Measurements from ENCODE around the gene MAML3. TPM values are rescaled to one million over a fixed set of nuclear protein-coding genes. Genes with fewer than 3 reads are reported as not detected.
A peak's percentile ranks its signal among the peaks of the same experiment; 100 is the strongest.

The MAML3 gene
- total and polyA plus RNA-seq, 2 experiments from 2014 or later, result 1.7 to 6.5 TPM

DNA sequence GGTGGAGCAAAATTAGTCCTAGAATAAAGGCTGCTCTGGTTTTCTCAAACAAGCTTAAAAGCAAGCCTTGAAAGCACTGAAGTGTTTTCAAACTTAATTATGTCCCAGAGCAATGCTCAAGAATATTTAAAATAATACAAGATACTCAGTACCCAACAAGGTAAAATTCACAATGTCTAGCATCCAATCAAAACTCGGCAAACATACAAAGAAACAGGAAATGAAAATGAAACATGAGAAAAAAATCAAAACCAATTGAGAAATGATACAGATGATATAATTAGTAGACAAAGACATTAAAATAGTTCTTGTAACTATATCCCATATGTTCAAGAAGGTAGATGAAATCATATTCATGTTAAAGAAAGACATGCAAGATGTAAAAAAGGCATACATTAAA lies 45.0 kb upstream of the MAML3 start:
- Histone ChIP-seq H3K27me3 (ENCODE audit: insufficient read depth) (no peaks in the 10 kb centered on the region), H3K36me3 (ENCODE audit: insufficient read depth) (no peaks in the 10 kb centered on the region), H3K4me3 (no peak overlapping the region), H3K79me2 (replicated peaks; ENCODE audit: insufficient read depth) (no peaks in the 10 kb centered on the region), H3K27ac (ENCODE audit: low read depth) (no peak overlapping the region), H3F3A (replicated peaks; ENCODE audit: low read depth) (no peaks in the 10 kb centered on the region), H3K9me2 (ENCODE audit: insufficient read depth) (0 out of 2 replicates have a peak, but pooled peaks cover 3% of the 10 kb centered on the region), H2AFZ (peak overlapping the region; percentile 61; the same call in 1 of the 2 replicates), H3K4me2 (no peak overlapping the region), H3K4me1 (ENCODE audit: insufficient read depth) (no peaks in the 10 kb centered on the region), H4K20me1 (replicated peaks; ENCODE audit: insufficient read depth) (no peaks in the 10 kb centered on the region)
- Mint-ChIP-seq H3K36me3 (ENCODE audit: low read depth) (no peaks in the 10 kb centered on the region), H3K4me3 (no peak overlapping the region), H3K4me1 (no peaks in the 10 kb centered on the region), H3K9me3 (no peaks in the 10 kb centered on the region; the same call in 2 of the 3 replicates), H3K27me3 (ENCODE audit: insufficient read depth, low read depth, poor library complexity) (peaks cover 4% of the 10 kb centered on the region), H3K27ac (no peak overlapping the region)
- ATAC-seq (no peak), DNase-seq (ENCODE audit: low spot score) (no peak)
- no peak for TF ChIP-seq CREB1 (CRISPR knock-in tag; IDR thresholded peaks at IDR 0.05; ENCODE audit: low read depth)
- no peak for TF ChIP-seq ZNF114 (CRISPR knock-in tag; IDR thresholded peaks at IDR 0.05)
- no peak for TF ChIP-seq JUNB (IDR thresholded peaks at IDR 0.05; ENCODE audit: unreplicated experiment)
- TF ChIP-seq, protein P1, sequence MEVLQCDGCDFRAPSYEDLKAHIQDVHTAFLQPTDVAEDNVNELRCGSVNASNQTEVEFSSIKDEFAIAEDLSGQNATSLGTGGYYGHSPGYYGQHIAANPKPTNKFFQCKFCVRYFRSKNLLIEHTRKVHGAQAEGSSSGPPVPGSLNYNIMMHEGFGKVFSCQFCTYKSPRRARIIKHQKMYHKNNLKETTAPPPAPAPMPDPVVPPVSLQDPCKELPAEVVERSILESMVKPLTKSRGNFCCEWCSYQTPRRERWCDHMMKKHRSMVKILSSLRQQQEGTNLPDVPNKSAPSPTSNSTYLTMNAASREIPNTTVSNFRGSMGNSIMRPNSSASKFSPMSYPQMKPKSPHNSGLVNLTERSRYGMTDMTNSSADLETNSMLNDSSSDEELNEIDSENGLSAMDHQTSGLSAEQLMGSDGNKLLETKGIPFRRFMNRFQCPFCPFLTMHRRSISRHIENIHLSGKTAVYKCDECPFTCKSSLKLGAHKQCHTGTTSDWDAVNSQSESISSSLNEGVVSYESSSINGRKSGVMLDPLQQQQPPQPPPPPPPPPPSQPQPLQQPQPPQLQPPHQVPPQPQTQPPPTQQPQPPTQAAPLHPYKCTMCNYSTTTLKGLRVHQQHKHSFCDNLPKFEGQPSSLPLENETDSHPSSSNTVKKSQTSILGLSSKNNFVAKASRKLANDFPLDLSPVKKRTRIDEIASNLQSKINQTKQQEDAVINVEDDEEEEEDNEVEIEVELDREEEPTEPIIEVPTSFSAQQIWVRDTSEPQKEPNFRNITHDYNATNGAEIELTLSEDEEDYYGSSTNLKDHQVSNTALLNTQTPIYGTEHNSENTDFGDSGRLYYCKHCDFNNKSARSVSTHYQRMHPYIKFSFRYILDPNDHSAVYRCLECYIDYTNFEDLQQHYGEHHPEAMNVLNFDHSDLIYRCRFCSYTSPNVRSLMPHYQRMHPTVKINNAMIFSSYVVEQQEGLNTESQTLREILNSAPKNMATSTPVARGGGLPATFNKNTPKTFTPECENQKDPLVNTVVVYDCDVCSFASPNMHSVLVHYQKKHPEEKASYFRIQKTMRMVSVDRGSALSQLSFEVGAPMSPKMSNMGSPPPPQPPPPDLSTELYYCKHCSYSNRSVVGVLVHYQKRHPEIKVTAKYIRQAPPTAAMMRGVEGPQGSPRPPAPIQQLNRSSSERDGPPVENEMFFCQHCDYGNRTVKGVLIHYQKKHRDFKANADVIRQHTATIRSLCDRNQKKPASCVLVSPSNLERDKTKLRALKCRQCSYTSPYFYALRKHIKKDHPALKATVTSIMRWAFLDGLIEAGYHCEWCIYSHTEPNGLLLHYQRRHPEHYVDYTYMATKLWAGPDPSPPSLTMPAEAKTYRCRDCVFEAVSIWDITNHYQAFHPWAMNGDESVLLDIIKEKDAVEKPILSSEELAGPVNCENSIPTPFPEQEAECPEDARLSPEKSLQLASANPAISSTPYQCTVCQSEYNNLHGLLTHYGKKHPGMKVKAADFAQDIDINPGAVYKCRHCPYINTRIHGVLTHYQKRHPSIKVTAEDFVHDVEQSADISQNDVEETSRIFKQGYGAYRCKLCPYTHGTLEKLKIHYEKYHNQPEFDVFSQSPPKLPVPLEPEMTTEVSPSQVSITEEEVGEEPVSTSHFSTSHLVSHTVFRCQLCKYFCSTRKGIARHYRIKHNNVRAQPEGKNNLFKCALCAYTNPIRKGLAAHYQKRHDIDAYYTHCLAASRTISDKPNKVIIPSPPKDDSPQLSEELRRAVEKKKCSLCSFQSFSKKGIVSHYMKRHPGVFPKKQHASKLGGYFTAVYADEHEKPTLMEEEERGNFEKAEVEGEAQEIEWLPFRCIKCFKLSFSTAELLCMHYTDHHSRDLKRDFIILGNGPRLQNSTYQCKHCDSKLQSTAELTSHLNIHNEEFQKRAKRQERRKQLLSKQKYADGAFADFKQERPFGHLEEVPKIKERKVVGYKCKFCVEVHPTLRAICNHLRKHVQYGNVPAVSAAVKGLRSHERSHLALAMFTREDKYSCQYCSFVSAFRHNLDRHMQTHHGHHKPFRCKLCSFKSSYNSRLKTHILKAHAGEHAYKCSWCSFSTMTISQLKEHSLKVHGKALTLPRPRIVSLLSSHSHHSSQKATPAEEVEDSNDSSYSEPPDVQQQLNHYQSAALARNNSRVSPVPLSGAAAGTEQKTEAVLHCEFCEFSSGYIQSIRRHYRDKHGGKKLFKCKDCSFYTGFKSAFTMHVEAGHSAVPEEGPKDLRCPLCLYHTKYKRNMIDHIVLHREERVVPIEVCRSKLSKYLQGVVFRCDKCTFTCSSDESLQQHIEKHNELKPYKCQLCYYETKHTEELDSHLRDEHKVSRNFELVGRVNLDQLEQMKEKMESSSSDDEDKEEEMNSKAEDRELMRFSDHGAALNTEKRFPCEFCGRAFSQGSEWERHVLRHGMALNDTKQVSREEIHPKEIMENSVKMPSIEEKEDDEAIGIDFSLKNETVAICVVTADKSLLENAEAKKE (CRISPR knock-in tag; IDR thresholded peaks at IDR 0.05), result no peak
- TF ChIP-seq, protein P2, sequence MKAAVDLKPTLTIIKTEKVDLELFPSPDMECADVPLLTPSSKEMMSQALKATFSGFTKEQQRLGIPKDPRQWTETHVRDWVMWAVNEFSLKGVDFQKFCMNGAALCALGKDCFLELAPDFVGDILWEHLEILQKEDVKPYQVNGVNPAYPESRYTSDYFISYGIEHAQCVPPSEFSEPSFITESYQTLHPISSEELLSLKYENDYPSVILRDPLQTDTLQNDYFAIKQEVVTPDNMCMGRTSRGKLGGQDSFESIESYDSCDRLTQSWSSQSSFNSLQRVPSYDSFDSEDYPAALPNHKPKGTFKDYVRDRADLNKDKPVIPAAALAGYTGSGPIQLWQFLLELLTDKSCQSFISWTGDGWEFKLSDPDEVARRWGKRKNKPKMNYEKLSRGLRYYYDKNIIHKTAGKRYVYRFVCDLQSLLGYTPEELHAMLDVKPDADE (IDR thresholded peaks at IDR 0.05), result no peak
- TF ChIP-seq ZNF331 (CRISPR knock-in tag; IDR thresholded peaks at IDR 0.05; ENCODE audit: low read depth), result no peak
- no peak for TF ChIP-seq EZH2phosphoT487 (IDR thresholded peaks at IDR 0.05; ENCODE audit: unreplicated experiment)
- no peak for TF ChIP-seq EZH2 (IDR thresholded peaks at IDR 0.05; ENCODE audit: low read depth, unreplicated experiment)
